WI38 (cell line): Measurements from ENCODE around the gene GTF3C1.

ENCODE experiments used
- H3K4me3 ChIP-seq: 2 replicates; pipeline ENCODE4 v1.5.1; 2011; ENCODE audit warnings: low read depth, mild to moderate bottlenecking, control low read depth, low read length
- TF ChIP-seq, protein P1 (sequence below): IDR thresholded peaks from 2 replicates; pipeline ENCODE4 v1.5.1; 2012; ENCODE audit warnings: low read depth, mild to moderate bottlenecking, control low read depth, low read length

Gene GTF3C1

DNA sequence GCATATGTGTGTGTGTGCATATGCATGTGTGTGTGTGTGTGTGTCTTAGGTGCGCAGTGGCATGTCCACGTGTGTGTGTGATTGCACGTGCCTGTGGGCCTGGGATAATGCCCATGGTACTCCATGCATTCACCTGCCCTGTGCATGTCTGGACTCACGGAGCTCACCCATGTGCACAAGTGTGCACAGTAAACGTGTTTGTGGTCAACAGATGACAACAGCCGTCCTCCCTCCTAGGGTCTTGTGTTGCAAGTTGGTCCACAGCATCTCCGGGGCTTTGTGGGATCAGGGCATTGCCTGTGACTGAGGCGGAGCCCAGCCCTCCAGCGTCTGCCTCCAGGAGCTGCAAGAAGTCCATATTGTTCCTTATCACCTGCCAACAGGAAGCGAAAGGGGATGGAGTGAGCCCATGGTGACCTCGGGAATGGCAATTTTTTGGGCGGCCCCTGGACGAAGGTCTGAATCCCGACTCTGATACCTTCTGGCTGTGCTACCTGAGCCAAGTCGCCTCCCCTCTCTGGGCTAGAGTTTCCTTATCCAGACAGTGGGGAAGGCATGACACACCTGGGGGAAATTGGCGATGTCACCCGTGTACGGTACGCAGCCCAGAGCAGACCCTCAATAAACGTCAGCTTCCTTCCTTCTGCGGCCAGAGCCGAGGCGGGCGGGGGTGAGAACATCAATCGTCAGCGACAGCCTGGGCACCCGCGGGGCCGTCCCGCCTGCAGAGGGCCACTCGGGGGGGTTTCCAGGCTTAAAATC is 100.1 kb downstream of the GTF3C1 start:
- TF ChIP-seq, protein P1, sequence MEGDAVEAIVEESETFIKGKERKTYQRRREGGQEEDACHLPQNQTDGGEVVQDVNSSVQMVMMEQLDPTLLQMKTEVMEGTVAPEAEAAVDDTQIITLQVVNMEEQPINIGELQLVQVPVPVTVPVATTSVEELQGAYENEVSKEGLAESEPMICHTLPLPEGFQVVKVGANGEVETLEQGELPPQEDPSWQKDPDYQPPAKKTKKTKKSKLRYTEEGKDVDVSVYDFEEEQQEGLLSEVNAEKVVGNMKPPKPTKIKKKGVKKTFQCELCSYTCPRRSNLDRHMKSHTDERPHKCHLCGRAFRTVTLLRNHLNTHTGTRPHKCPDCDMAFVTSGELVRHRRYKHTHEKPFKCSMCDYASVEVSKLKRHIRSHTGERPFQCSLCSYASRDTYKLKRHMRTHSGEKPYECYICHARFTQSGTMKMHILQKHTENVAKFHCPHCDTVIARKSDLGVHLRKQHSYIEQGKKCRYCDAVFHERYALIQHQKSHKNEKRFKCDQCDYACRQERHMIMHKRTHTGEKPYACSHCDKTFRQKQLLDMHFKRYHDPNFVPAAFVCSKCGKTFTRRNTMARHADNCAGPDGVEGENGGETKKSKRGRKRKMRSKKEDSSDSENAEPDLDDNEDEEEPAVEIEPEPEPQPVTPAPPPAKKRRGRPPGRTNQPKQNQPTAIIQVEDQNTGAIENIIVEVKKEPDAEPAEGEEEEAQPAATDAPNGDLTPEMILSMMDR = no peak
- H3K4me3 ChIP-seq = no peak overlapping the region

GRCh38 chr16:27448532-27449433 is 100.9 kb downstream of the GTF3C1 start:
- no peak overlapping the region for H3K4me3 ChIP-seq
- TF ChIP-seq, protein P1 = no peak

- TF ChIP-seq, protein P1 = no peak
- no peak overlapping the region for H3K4me3 ChIP-seq
These were observed 102.4 kb downstream of the GTF3C1 start for GRCh38 chr16:27447301-27447700.

- no peak overlapping the region for H3K4me3 ChIP-seq
These were observed 103.0 kb downstream of the GTF3C1 start for GRCh38 chr16:27446721-27447120.

GRCh38 chr16:27445502-27446175 is 104.1 kb downstream of the GTF3C1 start:
- TF ChIP-seq, protein P1 = no peak
- H3K4me3 ChIP-seq = no peak overlapping the region

More at GRCh38 chr16:27446721-27447120, 103.0 kb downstream of the GTF3C1 start:
- TF ChIP-seq, protein P1 = no peak

- no peak overlapping the region for H3K4me3 ChIP-seq
- TF ChIP-seq, protein P1 = no peak
These were observed 105.2 kb downstream of the GTF3C1 start for GRCh38 chr16:27444470-27444869.
